Stimulated activated CD8-positive, alpha-beta memory T cell treated with anti-CD3 and anti-CD28 coated beads, Interleukin-12 subunit alpha, Interleukin-12 subunit beta, amount 100 ng/mL, for 24 hours (primary cell): ENCODE results near the gene BRI3.
"Not testable (repeated sequence)": the region's sequence is repeated elsewhere in the genome, so short reads cannot be mapped to it uniquely, and the experiment has no call there.

ENCODE experiments used
- DNase-seq: peaks from one replicate; pipeline ENCODE4 v3.0.0-alpha.2; 2020; ENCODE audit errors: extremely low read depth

Gene BRI3

GRCh38 chr7:98312201-98312600, 30.7 kb downstream of the BRI3 start:
- DNase-seq, result no peak

GRCh38 chr7:98314469-98314868, 33.0 kb downstream of the BRI3 start:
- no peak for DNase-seq

DNA sequence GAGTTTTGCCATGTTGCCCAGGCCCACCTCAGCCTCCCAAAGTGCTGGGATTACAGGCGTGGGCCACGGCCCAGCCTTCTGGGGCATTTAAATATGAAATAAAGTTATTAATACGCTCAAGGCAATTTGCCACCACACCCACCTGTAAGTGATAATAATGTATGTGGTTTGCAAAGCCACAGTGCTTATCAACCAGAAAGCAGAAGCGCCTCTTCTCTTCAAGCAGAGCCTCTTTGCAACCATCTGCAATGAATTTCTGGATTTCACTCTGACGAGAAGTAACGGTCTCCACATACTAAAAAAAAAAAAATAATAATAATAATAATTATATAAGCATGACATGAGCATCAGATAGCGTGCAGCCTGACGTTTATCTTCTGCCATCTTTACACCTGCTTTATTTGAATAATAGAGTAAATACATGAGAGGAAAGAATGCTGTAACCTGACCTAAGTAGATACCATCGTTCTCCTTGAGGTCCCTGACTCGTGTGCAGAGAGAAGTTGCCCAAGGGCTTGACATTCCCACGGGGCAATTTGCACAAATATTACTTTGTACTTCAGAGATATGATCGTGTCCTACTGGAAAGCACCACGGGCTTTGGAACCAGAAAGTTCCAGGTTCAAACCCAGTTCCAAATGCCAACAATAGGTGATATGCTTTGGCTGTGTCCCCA, 34.0 kb downstream of the BRI3 start:
- no peak for DNase-seq

DNA sequence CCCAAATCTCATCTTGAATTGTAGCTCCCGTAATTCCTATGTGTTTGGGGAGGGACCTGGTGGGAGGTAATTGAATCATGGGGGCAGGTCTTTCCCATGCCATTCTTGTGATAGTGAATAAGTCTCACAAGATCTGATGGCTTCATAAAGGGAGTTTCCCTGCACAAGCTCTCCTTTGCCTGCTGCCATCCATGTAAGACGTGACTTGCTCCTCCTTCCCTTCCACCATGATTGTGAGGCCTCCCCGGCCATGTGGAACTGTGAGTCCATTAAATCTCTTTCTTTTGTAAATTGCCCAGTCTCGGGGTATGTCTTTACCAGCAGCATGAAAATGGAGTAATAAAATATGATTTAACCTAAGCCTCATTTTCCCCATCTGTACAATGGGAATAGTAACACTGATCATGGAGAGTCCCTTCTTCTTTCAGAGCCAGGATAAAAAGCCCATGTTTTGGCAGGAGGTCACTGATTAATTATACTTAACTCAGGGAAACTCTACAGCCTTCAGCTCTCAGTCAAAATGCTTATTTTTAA, 34.6 kb downstream of the BRI3 start:
- DNase-seq, result not testable (repeated sequence)

DNA sequence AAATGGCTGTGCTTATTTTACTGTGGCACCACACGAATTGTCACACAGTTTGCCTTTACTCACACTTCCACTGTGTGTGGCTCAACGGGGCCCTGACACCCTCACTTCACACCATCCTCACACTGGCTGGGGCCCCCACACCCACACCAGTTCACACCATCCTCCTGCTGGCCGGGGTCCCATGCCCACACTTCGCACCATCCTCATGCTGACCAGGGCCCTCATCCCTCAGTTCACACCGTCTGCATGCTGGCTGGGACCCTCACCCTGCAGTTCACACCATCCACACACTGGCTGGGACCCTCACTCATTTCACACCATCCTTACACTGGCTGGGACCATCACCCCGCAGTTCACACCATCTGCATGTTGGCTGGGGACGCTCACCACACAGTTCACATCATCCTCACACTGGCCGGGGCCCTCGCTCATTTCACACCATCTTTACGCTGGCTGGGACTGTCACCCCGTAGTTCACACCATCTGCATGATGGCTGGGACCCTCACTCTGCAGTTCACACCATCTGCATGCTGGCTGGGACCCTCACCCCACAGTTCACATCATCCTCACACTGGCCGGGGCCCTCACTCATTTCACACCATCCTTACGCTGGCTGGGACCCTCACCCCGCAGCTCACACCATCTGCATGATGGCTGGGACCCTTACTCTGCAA, 36.0 kb downstream of the BRI3 start:
- DNase-seq, result no peak

DNA sequence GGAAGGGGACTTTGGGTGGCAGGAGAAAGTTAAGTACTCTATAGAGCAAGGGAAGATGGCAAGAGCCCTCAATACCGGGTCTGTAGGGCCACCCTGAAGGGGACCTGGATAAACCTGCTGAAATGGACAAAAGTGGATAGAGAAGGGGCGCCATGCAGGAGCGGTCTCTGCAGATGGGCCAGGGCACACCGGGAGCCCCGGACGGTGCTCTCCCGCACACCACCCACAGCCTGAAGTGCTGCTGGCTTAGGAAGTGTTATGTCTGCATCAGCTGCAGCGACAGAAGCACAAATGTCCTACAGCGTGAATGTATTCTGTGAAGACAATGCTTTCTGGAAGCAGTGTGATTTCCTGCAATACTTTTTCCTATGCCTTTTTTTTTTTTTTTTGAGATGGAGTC, 37.7 kb downstream of the BRI3 start:
- DNase-seq, result no peak

GRCh38 chr7:98321301-98321700, 39.8 kb downstream of the BRI3 start:
- no peak for DNase-seq

- no peak for DNase-seq
These were observed 41.1 kb downstream of the BRI3 start for GRCh38 chr7:98322331-98323270.

DNA sequence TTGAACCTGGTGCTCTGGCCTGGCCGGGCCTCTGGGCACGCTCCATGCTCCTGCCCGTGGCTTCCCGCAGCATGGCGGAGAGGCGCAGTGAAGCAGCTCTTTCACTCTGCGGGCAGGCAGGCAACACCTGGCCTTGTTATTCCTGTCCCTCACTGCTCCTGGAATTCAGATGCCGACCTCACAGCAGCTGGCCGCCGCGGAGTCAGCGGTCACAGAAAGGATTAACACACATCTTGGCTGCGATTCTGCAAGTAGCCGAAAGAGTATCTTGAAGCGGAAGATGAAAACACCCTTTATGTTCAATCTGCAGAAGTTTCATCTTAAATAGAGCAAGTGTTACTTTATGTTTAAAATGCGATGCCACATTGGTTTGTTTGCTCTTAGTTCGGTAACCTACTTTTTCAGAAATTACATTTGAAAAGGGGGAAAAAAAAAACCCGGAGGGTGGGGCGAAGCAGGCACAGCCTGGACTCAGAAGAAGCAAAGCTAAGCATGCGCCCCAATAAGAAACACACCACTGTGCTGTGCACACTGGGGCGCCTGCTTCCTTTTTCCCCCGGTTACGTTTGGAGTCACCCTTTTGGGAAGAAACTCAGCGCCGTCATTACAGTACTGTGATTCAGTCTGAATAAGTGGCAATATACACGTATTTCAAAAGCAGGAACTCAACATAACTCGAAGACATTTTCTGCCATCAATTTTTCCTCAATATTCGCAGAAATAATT, 42.3 kb downstream of the BRI3 start:
- DNase-seq, result no peak

DNA sequence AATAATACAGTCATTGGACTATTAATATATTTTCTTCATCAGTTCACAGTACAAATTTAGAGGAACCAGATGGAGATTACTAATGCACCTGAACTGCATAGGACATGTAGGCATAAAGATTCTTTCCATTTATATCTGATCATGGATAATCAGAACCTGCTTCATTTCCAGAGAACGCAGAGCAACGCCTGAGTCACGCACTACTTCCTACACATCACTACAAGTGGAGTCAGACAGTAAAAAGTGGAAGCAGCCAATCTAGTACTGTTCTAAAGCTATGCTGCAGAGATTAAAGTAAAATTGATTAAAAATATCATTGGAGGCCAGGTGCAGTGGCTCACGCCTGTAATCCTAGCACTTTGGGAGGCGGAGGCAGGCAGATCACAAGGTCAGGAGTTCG, 43.3 kb downstream of the BRI3 start:
- no peak for DNase-seq

DNA sequence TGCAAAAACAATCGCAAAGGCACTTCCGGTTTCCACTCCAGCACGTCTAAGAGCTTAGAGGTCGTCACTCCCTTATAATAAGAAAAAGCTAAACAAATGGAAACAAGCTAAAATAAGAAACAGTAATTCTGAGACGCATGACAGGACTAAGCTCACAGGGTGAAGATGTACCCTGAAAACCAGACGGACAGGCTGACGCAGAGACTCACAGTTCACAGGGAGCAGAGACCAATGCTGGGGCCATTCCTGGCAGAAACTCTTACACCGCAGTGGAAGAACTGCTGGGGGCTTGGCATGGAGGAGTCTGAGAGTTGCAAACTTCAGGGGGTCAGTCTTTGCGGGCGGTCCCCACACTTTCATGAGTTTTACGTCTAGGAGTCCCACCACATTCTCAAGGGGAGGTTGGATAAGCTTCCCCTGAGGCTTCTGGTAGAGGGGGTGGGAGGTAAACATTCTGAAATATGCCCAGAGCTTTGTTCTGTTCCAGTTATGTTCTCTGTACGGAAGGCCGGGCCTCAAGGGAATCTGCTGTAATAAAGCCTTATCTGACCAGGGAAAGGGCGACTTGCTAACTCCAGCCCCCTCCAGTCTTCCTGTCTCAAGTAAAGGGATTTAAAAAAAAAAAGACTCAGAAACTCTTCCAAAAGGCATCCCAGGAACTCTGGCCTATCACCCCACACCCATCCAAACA, 47.8 kb downstream of the BRI3 start:
- DNase-seq, result no peak

DNA sequence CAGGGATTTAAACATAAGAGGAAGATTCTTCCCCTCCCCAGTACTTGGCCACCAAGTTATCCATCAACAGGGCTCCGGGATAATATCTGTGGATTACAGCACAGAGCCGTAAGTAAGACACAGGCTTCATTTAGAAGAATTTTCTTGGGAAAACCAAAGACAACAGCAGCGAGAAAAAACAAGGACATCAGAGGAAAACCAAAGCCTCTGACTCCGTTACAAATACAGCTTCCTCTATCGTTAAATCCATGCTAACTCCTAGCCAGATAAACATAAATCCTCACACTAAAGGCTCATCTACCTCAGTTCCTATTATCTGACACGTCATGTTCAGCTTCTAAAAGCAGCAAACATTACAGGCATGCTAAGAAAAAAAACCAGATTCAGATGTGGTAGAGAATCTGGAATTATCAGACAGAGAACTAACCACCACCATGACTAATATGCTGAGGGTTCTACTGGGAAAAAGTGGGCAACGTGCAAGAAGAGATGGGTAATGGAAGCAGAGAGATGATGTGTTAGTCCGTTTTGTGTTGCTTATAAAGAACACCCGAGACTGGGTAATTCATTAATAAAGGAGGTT, 48.4 kb downstream of the BRI3 start:
- DNase-seq, result no peak

- no peak for DNase-seq
These were observed 49.5 kb downstream of the BRI3 start for GRCh38 chr7:98330926-98331529.

DNA sequence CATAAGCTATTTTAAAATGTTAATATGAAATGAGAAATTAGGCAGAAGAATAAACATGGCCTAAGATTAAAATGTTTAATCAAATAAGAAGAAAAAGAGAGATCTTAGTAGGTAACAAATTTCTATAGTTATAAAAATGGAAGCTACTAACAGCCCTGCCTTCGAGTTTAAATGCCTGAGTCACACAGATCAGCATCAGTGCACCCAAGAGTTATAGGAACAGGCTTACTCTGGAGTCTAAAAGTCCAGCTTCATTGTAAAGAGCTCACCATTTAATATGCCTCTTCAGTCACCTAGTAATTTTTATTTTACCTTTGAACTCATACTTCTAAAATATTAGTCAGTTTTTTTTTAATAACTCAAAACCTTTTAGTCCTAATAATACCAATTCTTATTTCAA, 52.6 kb downstream of the BRI3 start:
- DNase-seq, result no peak

GRCh38 chr7:98335411-98335977, 54.0 kb downstream of the BRI3 start:
- DNase-seq, result no peak

GRCh38 chr7:98338441-98338840, 57.0 kb downstream of the BRI3 start:
- DNase-seq, result no peak

GRCh38 chr7:98339043-98339442, 57.6 kb downstream of the BRI3 start:
- no peak for DNase-seq

DNA sequence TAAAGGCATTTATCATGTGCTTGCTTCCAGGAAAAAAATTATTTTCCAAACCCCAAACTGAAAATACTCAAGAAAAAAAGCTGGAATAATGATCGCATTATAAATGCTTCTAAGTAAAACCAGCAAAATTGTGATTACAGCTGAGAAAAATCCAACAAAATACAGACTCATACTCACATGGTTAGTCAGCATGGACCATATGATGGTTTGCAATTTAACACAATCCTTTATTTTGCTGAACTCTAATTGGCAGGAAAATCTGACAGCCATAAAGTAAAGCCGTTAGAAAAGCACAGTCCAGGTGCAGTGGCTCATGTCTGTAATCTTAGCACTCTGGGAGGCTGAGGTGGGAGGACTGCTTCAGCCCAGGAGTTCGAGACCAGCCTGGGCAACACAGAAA, 59.6 kb downstream of the BRI3 start:
- DNase-seq, result no peak
